ENCODE measurements around the gene ITCH. TPM values are rescaled to one million over a fixed set of nuclear protein-coding genes. Genes with fewer than 3 reads are reported as not detected.
"Not testable (repeated sequence)": the region's sequence is repeated elsewhere in the genome, so short reads cannot be mapped to it uniquely, and the experiment has no call there.

The ITCH gene
- total RNA-seq, 1 experiment from 2014 or later, result 63.9 TPM

GRCh38 chr20:34365765-34366213, 2.7 kb downstream of the ITCH start:
- no peak for TF ChIP-seq SIN3A (IDR thresholded peaks at IDR 0.05; ENCODE audit: borderline replicate concordance, insufficient read depth, low read depth, low read length)
- TF ChIP-seq, protein P1, sequence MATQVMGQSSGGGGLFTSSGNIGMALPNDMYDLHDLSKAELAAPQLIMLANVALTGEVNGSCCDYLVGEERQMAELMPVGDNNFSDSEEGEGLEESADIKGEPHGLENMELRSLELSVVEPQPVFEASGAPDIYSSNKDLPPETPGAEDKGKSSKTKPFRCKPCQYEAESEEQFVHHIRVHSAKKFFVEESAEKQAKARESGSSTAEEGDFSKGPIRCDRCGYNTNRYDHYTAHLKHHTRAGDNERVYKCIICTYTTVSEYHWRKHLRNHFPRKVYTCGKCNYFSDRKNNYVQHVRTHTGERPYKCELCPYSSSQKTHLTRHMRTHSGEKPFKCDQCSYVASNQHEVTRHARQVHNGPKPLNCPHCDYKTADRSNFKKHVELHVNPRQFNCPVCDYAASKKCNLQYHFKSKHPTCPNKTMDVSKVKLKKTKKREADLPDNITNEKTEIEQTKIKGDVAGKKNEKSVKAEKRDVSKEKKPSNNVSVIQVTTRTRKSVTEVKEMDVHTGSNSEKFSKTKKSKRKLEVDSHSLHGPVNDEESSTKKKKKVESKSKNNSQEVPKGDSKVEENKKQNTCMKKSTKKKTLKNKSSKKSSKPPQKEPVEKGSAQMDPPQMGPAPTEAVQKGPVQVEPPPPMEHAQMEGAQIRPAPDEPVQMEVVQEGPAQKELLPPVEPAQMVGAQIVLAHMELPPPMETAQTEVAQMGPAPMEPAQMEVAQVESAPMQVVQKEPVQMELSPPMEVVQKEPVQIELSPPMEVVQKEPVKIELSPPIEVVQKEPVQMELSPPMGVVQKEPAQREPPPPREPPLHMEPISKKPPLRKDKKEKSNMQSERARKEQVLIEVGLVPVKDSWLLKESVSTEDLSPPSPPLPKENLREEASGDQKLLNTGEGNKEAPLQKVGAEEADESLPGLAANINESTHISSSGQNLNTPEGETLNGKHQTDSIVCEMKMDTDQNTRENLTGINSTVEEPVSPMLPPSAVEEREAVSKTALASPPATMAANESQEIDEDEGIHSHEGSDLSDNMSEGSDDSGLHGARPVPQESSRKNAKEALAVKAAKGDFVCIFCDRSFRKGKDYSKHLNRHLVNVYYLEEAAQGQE (IDR thresholded peaks at IDR 0.05; ENCODE audit: insufficient read depth in 1 of 2, low read depth in 2 of 2, low read length in 1 of 2), result no peak
- no peak for TF ChIP-seq TCF7L2 (IDR thresholded peaks at IDR 0.05; ENCODE audit: low read depth, low read length)
- TF ChIP-seq CTCF (IDR thresholded peaks at IDR 0.05), result no peak
- TF ChIP-seq POLR2AphosphoS5 (IDR thresholded peaks at IDR 0.05; ENCODE audit: low read depth, low read length), result no peak
- Histone ChIP-seq H3K27me3 (ENCODE audit: control insufficient read depth, insufficient read depth, low read length) (no peaks in the 10 kb centered on the region), H3K9me3 (ENCODE audit: control insufficient read depth, insufficient read depth, low read depth, low read length) (no peaks in the 10 kb centered on the region), H3K4me1 (ENCODE audit: control insufficient read depth, insufficient read depth, low read length) (peaks cover 24% of the 10 kb centered on the region), H3K27ac (ENCODE audit: low read length) (peak overlapping the region; percentile 10; the same call in 1 of the 2 replicates), H3K36me3 (ENCODE audit: control insufficient read depth, insufficient read depth, low read length) (peaks cover 8% of the 10 kb centered on the region), H3K4me3 (ENCODE audit: low read depth in 2 of 2, low read length in 2 of 2) (no peak overlapping the region)
- POLR2A ChIA-PET, result interaction anchor here (0.5 kb wide), 1 partner anchor 492 kb away, joined by 13 read pairs; no protein-coding TSS in a partner anchor
- CTCF ChIA-PET, result no interaction called here
- no peak for DNase-seq (ENCODE audit: low read depth, low spot score)
- intact Hi-C loops (cut with micrococcal nuclease; ENCODE audit: unreplicated experiment) (no loop called here), in situ Hi-C loops (cut with HindIII; ENCODE audit: low pct_unique_long_range_greater_than_20kb, low sequenced_read_pairs) (no loop called here)
- ATAC-seq, result no peak
- no TSS peak for BruUV-seq (replicated peaks)

DNA sequence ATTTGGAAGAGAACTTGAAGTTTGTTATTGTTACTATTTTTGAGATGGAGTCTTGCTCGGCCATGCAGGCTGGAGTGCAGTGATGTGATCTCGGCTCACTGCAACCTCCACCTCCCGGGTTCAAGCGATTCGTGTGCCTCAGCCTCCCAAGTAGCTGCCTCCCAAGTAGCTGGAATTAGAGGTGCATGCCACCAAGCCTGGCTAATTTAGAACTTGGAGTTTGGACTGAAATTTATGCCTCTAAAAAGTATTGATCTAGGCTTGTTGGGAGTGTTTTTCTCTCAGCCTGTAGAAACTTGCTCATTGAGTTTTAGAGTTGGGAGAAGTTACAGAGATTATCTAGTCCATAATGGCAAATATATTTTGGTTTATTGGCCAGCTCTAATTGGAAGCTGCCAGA, 4.1 kb downstream of the ITCH start:
- ChIA-PET CTCF (interaction anchor here (1.1 kb wide), 1 partner anchor 177 kb away, joined by 3 read pairs; no protein-coding TSS in a partner anchor), POLR2A (no interaction called here)
- Histone ChIP-seq H3K4me3 (ENCODE audit: low read depth in 2 of 2, low read length in 2 of 2) (no peak overlapping the region), H3K9me3 (ENCODE audit: control insufficient read depth, insufficient read depth, low read depth, low read length) (no peaks in the 10 kb centered on the region), H3K36me3 (ENCODE audit: control insufficient read depth, insufficient read depth, low read length) (peaks cover 8% of the 10 kb centered on the region), H3K4me1 (ENCODE audit: control insufficient read depth, insufficient read depth, low read length) (peaks cover 24% of the 10 kb centered on the region), H3K27ac (ENCODE audit: low read length) (0 out of 2 replicates have a peak overlapping the region, but pooled peaks have one; percentile 7), H3K27me3 (ENCODE audit: control insufficient read depth, insufficient read depth, low read length) (no peaks in the 10 kb centered on the region)
- intact Hi-C loops (cut with micrococcal nuclease; ENCODE audit: unreplicated experiment) (no loop called here), in situ Hi-C loops (cut with HindIII; ENCODE audit: low pct_unique_long_range_greater_than_20kb, low sequenced_read_pairs) (no loop called here)
- BruUV-seq (replicated peaks), result no TSS peak
- TF ChIP-seq CTCF (IDR thresholded peaks at IDR 0.05), result no peak
- TF ChIP-seq, protein P1 (IDR thresholded peaks at IDR 0.05; ENCODE audit: insufficient read depth in 1 of 2, low read depth in 2 of 2, low read length in 1 of 2), result no peak
- DNase-seq (ENCODE audit: low read depth, low spot score) (no peak), ATAC-seq (no peak)

GRCh38 chr20:34367911-34368310, 4.8 kb downstream of the ITCH start:
- H3K9me3 ChIP-seq (ENCODE audit: control insufficient read depth, insufficient read depth, low read depth, low read length); H3K27me3 ChIP-seq (ENCODE audit: control insufficient read depth, insufficient read depth, low read length); intact Hi-C loops (cut with micrococcal nuclease; ENCODE audit: unreplicated experiment); in situ Hi-C loops (cut with HindIII; ENCODE audit: low pct_unique_long_range_greater_than_20kb, low sequenced_read_pairs); H3K4me3 ChIP-seq (ENCODE audit: low read depth in 2 of 2, low read length in 2 of 2); BruUV-seq (replicated peaks); ATAC-seq; H3K36me3 ChIP-seq (ENCODE audit: control insufficient read depth, insufficient read depth, low read length); DNase-seq (ENCODE audit: low read depth, low spot score); POLR2A ChIA-PET; H3K27ac ChIP-seq (ENCODE audit: low read length): not testable (repeated sequence)
- CTCF ChIA-PET, result interaction anchor here (0.7 kb wide), 1 partner anchor 170 kb away, joined by 3 read pairs; no protein-coding TSS in a partner anchor
- peaks cover 21% of the 10 kb centered on the region for H3K4me1 ChIP-seq (ENCODE audit: control insufficient read depth, insufficient read depth, low read length)
